Activated CD4-positive, alpha-beta T cell treated with anti-CD3 and anti-CD28 coated beads, Interleukin-2, amount 50 U/mL, for 24 hours (primary cell): ENCODE data around the gene CADM3.

ENCODE experiments used
- DNase-seq, 2 donors: peaks; one replicate each; pipeline ENCODE4 v3.0.0-alpha.2; 2020; ENCODE audit warnings: low read depth in 1 of 2, low spot score in 1 of 2

CADM3 gene

DNA sequence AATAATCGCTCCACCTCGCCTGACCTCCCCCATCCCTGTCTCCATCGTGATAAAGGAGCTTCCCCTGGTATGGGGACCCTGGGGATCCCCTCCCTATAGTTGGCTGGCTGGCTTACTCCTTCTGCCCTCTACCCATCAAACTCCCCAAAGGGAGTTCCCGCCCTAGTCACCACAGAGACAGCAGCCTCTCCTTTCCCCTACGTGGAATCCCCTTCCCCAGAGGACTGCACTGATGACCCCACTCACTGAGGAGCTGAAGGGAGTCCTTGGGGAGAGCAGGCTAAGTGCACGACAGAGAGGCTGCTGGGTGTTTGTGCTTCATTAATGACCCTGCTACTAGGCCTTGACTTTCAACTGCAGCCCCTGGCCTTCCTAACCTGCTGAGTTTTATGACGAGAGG lies 1.9 kb downstream of the CADM3 start:
- no peak for DNase-seq

DNA sequence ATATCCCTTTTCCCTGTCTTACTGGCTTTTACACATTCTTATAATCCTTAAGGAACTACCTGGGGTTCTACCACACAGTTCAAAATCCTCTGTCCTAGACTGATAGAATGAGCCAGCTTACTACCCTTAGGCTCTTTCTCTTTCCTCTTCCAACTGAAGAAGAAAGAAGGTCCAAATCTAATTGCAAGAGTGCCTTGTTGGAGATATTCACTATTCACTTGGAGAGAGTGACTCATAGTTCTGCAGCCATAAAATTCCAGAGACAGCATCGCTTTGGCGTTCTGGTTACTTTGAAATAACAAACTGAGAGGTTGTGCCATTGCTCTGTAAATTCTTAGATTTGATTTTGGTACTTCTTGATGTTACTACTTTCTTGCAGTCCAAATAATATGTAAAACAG lies 4.2 kb downstream of the CADM3 start:
- DNase-seq, result no peak

DNA sequence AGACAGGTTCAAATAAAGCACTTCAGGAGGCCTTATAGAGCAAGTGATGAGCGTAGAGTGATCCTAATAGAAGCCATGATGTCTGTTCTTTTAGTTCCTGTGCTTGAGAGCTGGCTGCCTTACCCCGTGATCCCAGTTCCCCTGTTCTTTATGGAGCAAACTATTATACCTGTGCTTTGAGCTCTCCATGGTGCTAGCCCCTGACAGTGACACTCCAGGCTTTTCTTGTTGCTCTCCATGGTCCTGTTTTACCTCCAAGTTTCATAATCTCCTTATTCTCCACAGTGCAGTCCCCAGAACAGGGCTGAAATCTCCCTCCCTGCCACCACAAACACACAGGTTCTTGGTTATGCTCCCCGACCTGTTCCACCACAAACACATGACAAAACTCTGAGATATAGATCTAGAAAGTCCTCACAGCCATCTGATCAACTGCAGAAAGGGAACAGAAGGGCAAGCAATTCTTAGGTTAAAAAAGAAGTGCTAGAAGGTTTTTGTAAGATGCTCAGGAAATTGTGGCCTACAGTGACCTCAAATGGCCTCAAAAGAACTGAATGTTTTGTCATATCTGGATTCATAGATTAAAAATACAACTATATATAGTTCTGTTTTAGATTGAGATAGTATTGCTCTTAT lies 6.0 kb downstream of the CADM3 start:
- no peak for DNase-seq

DNA sequence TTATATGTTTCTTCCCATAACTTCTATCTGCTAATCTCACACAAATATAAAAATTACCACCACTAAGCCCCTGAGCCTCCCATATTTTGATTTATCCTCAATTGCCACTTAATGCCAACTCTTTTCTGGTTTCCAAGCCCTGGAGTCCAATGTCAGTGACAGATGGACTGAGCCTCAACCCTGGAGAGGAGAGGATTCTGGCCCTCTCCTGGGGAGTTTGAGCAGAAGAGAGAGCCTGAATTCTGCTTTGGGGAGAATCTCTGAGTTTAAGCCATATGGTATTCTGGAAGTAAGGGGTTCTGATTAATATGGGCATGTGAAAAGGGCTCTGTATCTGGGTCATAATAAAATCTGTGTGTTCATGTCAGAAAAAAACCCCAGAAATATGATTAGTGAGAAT lies 8.5 kb downstream of the CADM3 start:
- no peak for DNase-seq

DNA sequence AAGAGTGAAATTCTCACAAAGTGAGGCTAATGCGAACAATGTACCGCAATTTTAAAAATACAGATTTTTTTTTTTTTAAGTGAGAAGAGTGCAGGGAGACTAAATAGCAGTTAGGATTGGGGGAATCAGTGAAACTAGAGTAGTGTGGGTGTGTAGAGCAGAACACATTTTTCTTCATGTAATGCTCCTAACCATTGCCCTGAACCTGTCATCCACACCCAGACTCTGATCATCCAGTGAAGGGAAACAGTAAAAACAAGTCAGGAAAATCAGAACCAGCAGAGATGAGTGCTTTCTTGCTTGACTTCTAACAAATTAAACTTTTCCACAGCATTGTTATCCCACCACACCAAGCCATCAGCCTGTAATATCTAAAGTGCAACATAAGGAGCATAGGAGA lies 9.1 kb downstream of the CADM3 start:
- no peak for DNase-seq

DNA sequence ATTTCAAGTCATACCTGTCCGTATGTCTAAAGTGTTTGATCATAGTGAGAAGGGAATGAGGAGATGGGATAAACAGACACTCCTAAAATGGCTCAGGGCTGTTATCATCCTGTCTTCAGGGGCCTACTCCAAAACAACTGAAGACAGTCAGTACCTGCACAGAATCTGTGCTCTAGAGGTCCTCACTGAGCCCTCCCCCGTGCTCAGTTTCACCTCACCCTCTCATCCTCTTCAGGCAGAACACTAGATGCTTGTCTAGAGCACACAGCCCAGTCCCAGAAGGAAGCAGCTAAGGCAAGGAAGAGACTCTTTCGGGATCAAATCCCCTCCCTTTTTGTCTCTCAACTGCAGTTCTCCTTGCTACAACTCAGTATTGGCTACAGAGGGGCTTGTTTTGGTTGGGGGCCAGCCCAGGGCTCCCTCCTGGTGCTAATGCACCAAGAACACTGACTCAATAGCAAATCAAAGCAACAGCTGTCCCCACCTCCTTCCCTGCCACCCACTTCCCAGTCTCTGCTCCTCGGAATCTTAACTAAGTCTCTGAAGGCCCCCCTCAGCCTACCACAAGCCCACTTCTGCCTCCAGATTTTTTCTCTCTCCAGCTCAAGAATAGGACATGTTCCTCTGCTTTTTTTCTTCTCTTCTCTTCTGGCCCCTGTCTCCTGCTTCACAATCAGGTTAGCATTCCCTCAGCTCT lies 10.1 kb downstream of the CADM3 start:
- no peak for DNase-seq

DNA sequence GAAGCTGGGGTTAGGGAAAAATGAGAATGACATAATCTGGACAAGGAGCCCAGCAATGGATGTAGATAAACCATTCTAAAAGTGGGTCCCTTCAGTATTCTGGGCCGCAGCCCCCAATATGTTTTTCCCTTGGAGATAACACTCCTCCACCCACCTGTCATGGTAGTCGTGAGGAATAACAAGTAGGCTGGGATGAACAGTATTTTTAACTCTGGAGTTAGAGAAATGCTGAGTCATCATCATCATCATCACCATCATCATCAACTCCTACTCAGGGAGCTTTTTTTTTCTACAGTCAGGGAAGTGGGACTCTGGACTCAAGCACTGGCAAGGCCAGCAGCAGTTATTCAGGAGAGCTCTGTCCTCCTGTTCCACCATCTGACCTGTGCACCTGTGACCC lies 12.8 kb downstream of the CADM3 start:
- no peak for DNase-seq

DNA sequence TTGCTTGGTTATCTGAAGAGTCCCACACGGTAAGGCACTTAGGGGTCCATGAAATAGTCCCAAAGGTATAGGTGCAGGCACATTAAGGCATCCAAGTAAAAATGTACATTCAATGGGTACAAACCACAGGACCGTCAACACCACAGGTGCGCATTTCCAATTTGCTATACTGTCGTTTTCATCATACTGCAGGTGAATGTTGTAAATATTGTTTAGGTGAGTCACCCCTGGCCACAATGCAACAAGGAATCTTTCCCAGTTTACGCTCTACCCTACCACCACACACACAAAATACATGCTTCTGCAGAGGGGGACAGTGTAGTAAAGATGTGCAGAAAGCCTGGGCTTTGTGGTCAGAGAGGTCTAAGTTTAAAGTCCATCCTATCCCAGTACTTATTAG lies 13.7 kb downstream of the CADM3 start:
- no peak for DNase-seq

DNA sequence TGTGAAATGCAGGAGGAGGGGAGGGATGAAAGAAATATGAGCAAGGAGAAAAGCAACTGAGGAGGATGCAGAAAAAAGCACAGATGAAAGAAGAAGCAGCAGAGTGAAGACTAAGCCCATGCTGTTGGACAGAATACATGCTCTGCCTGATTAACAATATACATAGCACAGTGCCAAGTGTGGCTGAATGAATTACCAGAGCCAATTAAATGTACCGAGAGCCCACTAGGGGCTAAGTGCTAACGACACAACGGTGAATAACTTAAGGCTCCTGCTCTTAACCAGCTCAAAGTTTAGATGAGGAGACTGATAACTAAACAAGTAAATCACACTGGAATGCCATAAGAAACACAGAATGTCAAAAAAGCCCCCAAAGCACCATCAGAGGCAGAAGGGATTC lies 15.6 kb downstream of the CADM3 start:
- no peak for DNase-seq

DNA sequence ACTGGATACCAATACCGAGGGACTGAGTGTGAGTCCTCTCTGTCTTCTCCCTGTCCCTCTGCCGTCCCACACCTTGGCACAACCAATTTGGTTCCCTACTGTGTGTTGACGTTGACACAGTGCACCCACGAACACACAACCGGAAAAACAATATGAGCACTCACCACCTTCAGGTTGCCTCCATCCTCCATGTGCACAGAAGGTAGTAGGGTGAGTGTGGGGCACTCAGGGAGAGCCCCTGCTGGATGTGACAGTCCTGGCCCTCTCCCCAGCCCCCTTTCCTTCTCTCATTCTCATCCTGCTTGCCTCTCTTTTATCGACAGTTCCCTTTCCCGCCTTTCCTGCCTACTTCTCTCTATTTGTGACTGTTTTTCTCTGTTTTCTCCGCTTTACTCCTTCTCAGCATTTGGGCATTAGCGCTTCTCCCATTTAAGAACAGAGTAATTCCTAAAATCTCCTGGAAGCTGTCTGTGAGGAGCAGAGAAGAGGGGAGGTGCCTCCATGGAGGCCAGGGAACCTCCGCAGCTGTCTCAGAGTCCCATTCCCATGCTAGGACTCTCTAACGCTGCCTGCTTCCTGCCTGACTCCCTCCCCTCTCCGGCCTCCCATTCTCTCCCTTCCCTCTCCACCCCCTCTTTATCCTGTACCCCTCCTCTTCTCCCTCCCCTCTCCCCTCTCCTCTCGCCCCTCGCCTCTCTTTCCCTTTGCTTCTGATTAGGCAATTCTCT lies 16.4 kb downstream of the CADM3 start:
- no peak for DNase-seq

DNA sequence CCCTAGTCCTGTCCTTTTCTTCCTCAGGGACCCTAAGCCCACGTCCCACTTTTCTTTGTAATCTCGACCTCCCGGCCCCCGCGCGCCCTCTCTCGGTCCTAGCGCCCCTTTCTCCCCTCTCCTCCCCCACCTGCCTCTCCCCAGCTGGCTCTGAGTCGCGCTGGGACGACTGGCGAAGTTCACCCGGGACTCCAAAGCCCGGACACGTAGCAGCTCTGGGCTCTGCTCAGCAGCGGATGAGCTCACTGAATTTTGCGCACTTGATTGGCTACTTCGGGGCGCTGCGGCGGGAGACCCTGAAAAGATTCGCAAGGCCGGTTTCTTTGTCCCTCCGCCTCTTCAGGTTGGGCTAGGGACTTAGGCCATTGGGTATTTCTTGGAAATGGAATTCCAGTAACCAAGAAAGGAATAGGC lies 17.0 kb downstream of the CADM3 start:
- DNase-seq, result no peak

DNA sequence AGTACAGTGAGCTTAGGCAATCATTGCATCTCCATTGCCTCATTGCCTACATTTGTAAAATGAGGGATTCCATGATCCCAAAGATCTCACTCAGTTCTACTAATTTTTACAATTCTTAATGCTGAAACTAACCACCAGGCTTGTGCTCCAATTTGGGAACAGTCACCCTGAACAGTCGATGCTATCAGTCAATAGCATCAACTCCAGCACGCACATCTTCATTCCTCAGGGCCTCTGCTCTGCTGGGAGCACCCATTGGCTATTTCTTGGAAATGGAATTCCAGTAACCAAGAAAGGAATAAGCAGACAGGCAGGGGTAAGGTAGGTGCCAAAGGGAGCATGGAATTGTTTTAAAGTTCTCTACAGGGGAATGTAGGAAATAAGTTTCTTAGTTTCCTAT lies 19.0 kb downstream of the CADM3 start:
- DNase-seq, result no peak

DNA sequence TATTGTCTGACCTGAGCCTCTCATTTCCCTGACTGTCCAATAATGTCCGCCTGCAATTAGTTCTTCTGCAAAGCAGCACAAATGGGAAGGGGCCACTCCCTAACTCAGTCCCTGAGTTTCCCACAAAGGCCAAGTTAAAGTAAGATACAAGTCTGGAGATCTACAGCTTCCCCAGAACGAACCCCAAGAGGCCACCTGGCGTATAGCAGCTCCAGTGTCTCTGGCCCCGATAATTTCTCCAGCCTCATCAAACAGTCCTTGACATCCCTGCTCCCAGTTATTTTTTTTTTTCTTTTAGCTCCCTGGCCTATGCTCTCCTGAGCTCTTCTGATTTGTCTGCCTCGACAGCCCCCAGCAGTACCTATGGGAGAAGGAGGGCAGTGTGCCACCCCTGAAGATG lies 25.1 kb downstream of the CADM3 start:
- no peak for DNase-seq

DNA sequence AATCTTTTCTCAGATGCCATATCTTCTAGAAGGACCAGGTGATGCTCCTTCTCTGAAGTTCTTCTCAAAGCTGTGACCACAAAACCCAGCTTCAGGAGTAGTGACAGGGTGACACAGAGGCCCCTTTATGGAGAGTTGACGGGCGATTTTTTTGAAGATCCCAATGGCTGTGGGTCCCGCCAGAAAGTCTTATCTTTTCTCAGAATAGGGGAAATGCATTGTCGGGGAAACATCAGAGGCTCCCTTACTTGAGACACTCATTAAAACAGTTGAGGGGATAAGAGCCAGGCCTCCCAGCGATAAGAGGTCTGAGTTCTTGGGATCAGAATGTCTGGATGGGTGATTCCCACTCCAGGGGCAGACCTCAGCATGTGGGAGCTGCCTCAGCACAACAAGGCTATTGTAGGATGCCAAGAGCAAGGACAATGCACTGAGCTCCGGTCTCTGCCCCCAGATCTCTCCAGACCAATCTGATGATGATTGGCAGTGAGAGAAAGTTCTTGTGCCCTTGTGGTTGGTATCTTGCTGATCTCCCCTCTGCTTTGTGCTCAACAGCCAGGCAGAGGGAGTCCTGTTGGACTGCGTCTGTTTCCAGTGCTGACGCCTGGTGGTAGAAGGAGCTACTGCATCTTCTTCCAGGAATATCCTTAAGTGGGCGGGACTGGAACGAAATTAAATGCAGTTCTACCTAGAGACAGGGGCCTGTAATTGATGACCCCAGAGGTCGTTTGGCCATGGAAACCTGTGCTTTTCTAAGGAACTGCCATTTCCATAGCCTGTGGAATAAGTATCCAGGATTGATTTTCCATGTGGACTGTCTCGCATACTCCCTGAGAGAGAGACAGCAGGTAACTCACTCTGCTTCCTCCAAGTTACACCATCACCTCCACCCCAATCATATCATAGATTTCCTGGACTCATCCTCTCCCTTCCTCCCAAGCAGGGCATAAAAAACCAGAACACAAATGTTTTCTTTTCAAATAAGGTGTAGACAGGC lies 26.4 kb downstream of the CADM3 start:
- peak in 1 of 2 donors; percentile 49 for DNase-seq

DNA sequence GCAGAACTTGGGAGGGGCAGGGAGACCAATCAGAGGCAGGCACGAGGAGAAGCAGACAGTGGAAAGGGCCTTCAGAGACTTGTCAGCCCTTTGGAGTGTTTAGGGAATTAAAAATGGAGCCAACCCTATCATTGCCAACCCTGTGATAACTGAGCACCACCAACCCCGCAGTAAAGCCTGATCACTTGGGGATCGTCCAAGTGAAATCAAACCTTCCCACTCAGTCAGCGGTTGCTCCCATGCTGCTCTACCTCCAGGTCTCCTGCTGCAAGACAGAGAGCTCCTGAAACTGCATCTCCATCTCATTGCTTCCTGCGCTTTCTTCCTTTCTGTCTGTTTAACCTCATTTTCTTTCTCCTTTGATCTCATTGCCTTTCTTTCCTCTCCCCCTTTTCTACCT lies 28.5 kb downstream of the CADM3 start:
- no peak for DNase-seq

DNA sequence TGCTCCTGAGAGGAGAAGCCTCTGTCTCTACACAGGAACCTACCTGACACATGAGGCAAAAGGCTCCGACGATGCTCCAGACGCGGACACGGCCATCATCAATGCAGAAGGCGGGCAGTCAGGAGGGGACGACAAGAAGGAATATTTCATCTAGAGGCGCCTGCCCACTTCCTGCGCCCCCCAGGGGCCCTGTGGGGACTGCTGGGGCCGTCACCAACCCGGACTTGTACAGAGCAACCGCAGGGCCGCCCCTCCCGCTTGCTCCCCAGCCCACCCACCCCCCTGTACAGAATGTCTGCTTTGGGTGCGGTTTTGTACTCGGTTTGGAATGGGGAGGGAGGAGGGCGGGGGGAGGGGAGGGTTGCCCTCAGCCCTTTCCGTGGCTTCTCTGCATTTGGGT lies 29.4 kb downstream of the CADM3 start:
- DNase-seq, result no peak

DNA sequence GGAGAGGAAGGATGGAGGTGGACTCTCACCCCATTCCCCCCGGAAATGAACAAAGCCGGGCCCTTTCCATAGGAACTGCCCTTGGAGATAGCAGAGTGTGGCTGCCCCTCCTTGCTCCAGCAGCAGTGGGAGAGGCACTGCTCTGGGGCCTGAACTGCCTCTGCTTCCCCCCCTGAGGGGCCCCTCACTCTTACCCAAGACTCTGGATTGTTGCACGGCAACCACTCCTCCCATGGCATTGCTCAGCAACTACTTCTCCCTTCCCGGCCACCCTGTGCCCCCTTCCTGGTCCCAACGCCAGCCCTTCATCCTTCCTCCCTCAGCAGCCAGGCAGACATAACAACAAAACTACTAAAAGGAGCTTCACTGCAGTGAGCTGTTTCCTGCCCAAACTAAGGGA lies 30.2 kb downstream of the CADM3 start:
- DNase-seq, result no peak

DNA sequence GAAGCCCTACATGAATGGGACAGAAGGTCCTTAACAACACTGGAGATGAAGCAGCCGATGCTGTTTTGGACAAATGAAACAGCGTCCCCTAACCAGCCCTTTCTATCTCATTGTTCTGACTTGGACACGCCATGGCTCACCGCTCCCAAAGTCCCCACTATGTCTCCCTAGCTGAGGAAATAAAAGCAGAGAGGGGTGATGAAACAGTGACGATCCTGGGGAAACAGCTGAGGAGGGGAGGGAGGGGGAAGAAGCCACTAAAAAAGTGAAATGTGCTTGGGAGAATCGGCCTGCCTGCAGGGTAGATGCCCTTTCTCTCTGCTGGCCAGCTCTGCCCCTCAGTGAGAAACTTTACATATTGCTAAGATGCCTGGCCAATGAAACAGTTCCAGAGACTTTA lies 32.2 kb downstream of the CADM3 start:
- DNase-seq, result no peak

DNA sequence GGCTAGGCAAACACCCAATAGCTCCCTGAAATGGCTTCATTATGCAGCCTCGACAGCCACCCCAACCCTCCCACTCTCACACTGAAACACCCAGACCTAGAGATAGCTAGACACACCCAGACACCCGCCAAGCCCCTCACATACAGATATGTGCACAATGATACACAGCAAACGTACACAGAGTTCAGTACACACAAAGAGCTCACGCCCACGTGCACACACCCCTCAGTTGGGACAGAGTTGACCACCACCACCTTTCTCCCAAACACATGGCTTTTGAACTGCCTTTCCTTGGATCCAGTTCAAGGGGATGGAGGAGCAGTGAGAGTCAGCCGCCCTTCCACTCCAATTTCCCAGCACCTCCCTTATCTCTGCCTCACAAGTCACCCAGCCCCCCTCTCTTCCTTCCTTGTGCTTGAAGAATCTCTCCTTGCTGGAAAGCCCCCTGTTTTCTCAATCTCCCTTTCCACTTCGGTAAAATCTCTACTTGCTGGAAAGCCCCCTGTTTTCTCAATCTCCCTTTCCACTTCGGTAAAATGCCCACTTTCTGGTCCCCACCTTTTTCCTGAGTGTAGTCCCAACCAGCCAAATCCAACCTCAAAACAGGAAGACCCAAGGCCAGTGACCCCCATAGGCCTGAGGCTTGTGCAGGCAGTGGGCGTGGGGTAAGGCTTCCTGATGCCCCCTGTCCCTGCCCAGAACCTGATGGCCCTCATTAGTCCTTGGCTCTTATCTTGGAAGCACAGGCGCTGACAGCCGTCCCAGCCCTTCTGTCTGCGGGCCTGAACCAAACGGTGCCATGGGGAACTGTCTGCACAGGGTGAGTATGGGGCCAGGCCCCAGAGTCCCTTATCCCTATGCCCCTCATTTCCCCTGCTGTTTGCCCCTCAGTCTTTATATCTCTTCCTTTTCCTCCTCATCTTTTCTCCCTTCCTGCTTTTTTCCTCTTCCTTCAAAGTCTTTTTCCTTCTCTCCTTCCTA lies 33.0 kb downstream of the CADM3 start, which contains the start of gene ACKR1:
Gene ACKR1 (plus strand): TSS at position 715 of the 981 bp plus-strand sequence. CDS start 85 bp downstream, at position 800.
- DNase-seq, result no peak

DNA sequence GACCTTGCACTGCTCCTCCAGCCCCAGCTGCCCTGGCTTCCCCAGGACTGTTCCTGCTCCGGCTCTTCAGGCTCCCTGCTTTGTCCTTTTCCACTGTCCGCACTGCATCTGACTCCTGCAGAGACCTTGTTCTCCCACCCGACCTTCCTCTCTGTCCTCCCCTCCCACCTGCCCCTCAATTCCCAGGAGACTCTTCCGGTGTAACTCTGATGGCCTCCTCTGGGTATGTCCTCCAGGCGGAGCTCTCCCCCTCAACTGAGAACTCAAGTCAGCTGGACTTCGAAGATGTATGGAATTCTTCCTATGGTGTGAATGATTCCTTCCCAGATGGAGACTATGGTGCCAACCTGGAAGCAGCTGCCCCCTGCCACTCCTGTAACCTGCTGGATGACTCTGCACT lies 33.8 kb downstream of the CADM3 start:
- DNase-seq, result no peak
